ENCODE results near the gene CENPE.

Gene CENPE

DNA sequence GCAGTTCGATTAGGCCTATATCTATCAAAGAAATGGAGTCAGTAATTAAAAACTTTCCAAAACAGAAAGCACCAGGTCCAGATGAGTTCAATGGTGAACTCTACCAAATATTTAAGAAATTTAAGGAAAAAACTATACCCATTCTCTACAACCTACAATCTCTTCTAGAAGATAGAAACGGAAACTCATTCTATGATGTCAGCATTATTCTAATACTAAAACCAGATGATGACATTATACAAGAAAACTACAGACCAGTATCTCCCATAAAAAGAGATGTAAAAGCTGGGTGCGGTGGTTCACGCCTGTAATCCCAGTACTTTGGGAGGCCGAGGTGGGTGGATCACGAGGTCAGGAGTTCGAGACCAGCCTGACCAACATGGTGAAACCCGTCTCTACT is 69.0 kb downstream of the CENPE start:
- no peak for DNase-seq

DNA sequence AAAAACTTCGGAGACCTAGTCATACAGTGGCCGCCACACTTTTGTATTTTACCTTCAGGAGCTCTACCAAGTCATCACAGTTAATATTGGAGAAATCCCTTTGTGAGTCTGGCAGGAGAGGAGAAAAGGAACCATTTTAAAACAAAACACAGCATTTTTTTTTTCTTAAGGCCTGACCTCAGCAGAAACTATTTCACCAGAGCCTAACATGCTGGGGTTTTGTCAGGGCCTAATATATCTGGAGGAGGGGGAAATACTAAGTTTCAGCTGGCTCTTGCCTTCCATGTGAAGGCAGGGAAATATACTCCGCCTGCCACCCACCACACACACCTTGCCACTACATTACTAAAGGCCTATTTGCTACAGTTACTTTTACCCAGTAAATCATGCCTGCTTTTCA is 72.0 kb downstream of the CENPE start:
- DNase-seq = no peak

DNA sequence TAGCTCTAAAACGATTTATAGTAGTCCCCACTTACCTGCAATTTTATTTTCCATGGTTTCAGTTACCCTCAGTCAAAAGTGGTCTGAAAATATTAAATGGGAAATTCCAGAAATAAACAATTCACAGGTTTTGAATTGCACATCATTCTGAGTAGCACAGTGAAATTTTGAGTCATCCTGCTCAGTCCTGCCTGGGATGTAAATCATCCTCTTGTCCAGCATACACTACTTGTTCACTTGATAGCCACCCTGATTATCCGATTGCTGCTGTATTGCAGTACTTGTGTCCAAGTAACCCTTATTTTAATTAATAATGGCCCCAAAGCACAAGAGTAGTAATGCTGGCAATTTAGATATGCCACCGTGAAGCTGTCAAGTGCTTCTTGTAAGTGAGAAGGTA is 75.0 kb downstream of the CENPE start:
- no peak for DNase-seq

DNA sequence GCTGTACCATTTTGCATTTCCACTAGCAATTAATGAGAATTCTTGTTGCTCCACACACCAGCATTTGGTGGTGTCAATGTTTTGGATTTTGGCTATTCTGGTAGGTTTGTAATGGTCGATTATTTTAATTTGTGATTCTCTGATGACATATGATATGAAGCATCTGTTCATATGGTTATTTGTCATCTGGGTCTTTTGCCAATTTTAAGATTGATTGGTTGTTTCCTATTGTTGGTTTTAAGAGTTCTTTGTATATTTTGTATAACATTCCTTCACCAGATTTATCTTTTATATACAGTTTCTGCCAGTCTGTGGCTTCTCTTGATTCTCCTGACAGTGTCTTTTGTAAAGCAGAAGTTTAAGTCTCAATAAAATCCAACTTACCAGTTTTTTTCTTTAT is 80.0 kb downstream of the CENPE start:
- DNase-seq = no peak

- no peak for DNase-seq
Observed at GRCh38 chr4:103111598-103111997, 86.5 kb downstream of the CENPE start.

- no peak for DNase-seq
Observed at GRCh38 chr4:103108542-103108941, 89.6 kb downstream of the CENPE start.

DNA sequence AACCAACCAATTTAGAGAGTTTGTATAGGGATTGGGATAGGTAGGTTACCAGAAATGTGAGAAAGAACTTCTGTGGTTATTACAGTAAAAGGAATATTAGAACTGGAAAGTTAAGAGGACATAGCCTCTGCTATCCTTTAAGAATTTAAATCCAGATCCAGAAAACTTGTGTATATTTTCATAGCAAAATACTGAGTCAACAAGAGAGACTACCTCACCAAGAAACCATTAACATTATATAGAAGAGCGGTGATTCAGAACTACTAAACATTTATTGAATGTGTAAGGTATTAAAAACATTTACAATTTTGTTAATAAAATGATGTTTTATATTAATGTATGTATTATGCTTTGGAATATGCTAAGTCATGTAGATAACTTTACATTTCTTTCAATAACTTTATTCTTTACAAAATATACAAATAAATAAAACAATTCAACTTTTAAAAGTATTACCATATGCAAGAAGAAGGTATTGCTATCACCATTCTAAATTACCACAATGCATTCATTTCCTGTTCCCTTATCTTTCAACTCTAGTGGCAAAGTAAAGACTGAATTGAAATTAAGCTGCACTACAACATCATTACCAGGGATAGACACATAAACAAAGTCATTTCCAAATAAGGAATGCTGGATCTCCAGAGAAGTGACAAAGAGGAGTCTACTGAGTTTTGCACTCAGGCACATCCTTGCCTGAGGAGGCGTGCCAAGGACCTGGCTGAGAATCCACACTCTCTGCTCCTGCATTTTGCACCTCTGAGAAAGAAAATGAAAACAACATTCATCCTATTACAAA is 92.4 kb downstream of the CENPE start:
- DNase-seq = no peak

GRCh38 chr4:103104886-103105285 is 93.3 kb downstream of the CENPE start:
- no peak for DNase-seq

DNA sequence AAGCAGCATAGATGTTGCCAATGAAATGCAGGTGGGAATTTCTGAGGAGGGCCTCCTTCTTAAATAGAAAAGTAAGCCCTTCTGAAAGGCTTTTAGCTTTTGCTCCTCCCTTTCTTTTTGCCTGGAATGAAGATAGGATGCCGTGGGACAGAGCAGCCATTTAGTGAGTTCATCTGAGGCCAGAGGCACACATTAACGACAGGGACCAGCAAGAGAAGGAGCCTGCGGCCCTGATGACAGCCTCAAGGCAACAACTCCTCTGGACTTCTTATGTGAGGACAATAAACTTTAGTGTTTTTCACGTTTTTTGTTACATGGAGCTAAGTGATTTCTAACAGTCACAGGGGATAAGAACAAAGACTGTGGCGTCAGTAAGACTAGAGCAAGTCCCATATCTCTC is 97.5 kb downstream of the CENPE start:
- DNase-seq = no peak

DNA sequence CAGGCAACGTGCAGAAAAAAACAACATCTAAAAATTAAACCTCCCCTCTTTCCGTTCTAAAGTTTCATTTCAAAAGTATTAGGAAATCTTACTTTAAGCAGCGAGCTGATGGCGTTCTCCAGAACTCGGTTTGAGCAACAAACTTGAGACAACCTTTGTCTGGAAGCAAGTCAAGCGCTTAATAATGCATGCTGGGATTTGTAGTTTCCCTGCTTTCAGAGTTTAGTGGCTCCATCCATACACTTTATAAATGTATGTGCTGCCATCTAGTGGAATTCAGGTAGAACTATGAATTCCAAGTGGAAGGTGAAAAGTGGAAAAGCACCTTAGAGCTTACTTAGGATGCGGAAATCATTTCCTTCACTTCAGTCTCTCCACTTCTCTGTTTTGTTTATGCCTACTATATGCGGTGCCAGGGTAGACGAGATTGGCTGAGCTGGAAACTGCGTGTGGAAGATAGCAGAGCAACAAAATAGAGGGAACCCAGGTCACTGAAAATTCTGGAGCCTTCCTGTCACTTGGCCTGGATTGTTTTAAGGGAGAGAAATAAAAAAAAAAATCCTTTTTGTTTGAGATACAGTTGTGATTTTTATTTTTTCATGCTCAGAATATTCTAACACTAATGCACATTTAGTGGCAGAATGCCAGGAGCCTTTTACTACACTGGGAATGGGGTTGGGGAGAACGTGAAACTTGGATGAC is 98.3 kb downstream of the CENPE start, which contains the start of gene BDH2:
Gene BDH2 (minus strand): TSS at position 144 of the 702 bp plus-strand sequence. CDS start 3,580 bp downstream, outside the sequence.
- peak; percentile 52 for DNase-seq

- DNase-seq = no peak
Observed at GRCh38 chr4:103098756-103099440, 99.2 kb downstream of the CENPE start.

DNA sequence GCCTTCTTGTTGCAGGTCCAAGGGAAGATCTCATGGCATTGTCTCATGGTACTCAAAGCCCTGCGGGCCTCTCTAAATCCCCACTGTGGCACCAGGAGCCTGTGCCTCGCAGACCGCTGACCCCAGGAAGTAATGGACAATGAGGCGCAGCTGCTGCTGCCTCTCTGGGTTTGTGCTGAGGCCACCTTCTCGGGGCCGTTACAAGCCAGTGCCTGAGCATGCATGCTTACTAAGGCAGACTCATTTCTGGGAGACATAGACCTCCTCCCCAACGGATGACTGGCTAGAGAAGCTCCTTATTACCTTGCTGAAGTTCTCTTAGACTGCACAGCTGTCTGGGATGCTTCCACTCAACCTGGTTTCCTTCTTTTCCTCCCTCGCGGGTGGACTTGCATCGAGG is 99.8 kb downstream of the CENPE start:
- DNase-seq = no peak

GRCh38 chr4:103097112-103097511 is 101.0 kb downstream of the CENPE start:
- no peak for DNase-seq

DNA sequence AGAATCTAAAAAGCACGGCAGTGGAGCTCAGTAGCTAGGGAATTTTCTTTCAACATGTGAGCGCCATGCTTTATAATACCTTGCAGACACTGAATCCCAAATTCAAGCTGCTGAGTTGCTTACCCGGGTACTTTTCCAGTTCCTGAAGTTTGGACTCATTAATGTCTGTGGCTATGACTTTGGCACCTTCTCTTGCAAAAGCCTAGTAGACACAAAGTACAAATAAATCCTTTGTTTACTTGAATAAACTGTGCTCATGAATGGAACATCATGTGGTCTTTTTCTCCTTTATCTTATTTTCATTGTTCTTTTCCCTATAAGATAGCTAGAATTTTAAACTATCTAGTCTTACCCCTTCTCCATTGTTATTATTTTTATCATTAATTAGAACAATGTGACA is 103.1 kb downstream of the CENPE start:
- DNase-seq = no peak

DNA sequence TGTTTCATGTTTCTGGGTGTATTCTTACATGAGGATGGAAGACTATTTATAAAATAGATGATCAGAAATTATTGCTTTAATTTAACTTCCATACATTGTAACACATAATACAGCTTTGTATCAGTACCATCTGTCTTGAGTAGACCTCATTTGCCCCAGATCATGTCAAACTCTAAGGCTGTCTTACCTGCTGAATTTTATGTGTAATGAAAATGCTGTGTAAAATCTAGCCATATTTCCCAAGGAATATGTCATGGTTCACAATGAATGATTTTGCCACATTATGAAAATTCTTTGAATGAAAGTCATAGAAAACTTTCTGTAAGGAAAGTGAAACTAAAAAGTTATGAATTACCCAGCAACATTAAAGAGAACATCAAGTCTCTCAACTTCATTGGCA is 105.9 kb downstream of the CENPE start:
- DNase-seq = no peak

DNA sequence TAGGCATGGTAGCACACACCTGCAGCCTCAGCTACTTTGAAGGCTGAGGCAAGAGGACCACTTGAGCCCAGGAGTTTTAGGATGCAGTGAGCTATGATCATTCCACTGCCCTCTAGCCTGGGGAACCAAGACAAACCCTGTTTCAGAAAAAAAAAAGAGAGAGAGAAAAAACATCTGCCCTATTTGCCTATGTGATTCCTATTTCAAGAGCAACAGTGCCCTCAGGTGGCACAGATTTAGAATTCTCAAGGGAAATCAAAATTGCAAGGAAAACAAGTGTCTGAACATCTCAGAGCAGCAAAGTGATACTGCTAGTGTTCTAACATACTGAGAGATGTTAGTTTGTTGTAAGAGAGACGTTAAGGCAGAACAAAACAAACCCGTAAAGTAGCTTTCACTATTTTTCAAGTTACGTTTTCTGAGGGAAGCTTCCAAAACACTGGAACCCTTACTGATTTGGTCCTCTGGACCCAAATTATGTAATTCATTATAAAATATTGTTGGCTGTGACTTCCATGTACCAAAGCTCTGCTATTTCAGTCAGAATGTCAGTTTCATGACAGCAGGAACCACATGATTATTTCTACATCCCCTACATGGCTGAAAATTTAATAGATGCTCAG is 106.4 kb downstream of the CENPE start:
- peak; percentile 54 for DNase-seq

GRCh38 chr4:103089481-103089880 is 108.7 kb downstream of the CENPE start:
- DNase-seq = no peak

- DNase-seq = no peak
Observed at GRCh38 chr4:103086551-103086950, 111.6 kb downstream of the CENPE start.

GRCh38 chr4:103085555-103086196 is 112.5 kb downstream of the CENPE start:
- DNase-seq = no peak

- no peak for DNase-seq
Observed at GRCh38 chr4:103079621-103080020, 118.5 kb downstream of the CENPE start.

- no peak for DNase-seq
Observed at GRCh38 chr4:103076747-103077347, 121.3 kb downstream of the CENPE start, which contains the start of gene SLC9B2. Gene SLC9B2, minus strand, starts transcription at chr4:103076761. Its CDS starts 9,211 bp downstream, at chr4:103067550.

All from NCI-H1105 (cell line).